ENCODE data around the gene PTPN1.
"Not testable (repeated sequence)": the region's sequence is repeated elsewhere in the genome, so short reads cannot be mapped to it uniquely, and the experiment has no call there.

PTPN1 gene

DNA sequence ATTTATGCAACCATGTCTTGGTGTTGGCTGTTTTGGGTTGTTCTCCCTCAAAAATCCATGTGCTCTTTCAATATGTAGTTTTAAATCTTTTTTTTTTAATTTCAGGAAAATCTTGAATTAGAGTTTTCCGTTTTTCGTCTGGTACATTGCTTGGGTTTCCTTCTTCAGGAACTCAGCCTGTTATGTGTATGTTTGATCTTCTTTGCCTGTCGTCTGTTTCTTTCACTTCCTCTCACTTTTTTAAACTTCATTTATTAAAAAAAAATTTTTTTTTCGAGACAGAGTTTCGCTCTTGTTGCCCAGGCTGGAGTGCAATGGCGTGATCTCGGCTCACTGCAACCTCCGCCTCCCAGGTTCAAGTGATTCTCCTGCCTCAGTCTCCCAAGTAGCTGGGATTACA lies 29.6 kb downstream of the PTPN1 start:
- not testable (repeated sequence) for DNase-seq (ENCODE audit: insufficient read length, low spot score); FAIRE-seq
- peak; percentile 89 for TF ChIP-seq SPI1 (IDR thresholded peaks at IDR 0.05; ENCODE audit: low read depth, low read length)

- FAIRE-seq (peak; percentile 63), DNase-seq (ENCODE audit: insufficient read length, low spot score) (no peak)
- TF ChIP-seq POLR2AphosphoS5 (IDR thresholded peaks at IDR 0.05; ENCODE audit: low read depth, low read length) (peak; percentile 48; the same call in 1 of the 2 replicates), POU2F2 (IDR thresholded peaks at IDR 0.05; ENCODE audit: low read depth, low read length) (no peak)
Measured at GRCh38 chr20:50540620-50541605, 30.7 kb downstream of the PTPN1 start.

DNA sequence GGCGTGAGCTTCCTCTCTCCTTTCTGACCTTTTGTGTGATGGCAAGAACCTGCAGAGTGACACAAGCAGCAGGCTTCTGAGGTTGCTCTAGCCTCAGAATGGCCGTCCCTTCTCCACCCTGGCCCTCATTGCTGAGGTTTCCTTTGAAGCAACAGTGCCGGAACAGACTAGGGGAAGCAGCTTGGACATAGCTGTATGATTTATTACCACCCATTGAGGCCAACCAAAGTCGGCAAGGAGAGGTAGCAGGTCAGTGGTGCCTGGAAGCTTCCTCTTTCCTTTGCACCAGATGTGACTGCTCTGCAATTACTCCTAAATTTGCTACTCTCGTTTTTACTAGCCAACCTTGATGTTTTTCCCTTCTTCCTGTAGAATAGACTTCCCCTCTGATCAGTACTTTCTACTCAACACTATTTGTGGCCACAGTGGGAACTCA lies 31.4 kb downstream of the PTPN1 start:
- TF ChIP-seq SPI1 (IDR thresholded peaks at IDR 0.05; ENCODE audit: low read depth, low read length) = peak; percentile 57; the same call in 1 of the 2 replicates
- TF ChIP-seq POLR2A (IDR thresholded peaks at IDR 0.05; ENCODE audit: low read depth, low read length) = no peak
- DNase-seq (ENCODE audit: insufficient read length, low spot score) = no peak
- peak; percentile 92 for FAIRE-seq

GRCh38 chr20:50543326-50543725 lies 33.1 kb downstream of the PTPN1 start:
- FAIRE-seq (peak; percentile 23), DNase-seq (ENCODE audit: insufficient read length, low spot score) (no peak)
- TF ChIP-seq POLR2AphosphoS5 (IDR thresholded peaks at IDR 0.05; ENCODE audit: low read depth, low read length) (no peak), POU2F2 (IDR thresholded peaks at IDR 0.05; ENCODE audit: low read depth, low read length) (no peak), SPI1 (IDR thresholded peaks at IDR 0.05; ENCODE audit: low read depth, low read length) (no peak), PAX5 (IDR thresholded peaks at IDR 0.05; ENCODE audit: insufficient read depth, low read length, severe bottlenecking) (no peak), TAF1 (IDR thresholded peaks at IDR 0.05; ENCODE audit: low read depth, low read length) (no peak), POLR2A (IDR thresholded peaks at IDR 0.05; ENCODE audit: low read depth, low read length) (no peak)

DNA sequence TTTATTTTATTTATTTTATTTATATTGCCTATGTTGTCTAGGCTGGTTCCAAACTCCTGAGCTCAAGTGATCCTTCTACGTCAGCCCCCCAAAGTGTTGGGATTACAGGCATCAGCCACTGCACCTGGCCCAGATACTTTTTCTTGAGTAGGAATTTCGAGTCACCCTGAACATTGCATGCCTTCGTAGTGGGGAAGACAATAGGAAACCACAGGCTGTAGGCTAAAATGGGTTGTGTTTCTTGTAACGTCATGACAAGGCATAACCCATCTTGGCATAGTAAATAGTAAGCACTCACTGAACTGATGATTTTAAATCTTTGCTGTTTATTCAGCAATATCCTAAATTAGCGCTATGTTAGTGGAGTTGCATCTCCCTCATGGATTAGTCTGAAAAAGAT lies 34.9 kb downstream of the PTPN1 start:
- FAIRE-seq = no peak
- TF ChIP-seq PAX5 (IDR thresholded peaks at IDR 0.05; ENCODE audit: insufficient read depth, low read length, severe bottlenecking) = no peak

DNA sequence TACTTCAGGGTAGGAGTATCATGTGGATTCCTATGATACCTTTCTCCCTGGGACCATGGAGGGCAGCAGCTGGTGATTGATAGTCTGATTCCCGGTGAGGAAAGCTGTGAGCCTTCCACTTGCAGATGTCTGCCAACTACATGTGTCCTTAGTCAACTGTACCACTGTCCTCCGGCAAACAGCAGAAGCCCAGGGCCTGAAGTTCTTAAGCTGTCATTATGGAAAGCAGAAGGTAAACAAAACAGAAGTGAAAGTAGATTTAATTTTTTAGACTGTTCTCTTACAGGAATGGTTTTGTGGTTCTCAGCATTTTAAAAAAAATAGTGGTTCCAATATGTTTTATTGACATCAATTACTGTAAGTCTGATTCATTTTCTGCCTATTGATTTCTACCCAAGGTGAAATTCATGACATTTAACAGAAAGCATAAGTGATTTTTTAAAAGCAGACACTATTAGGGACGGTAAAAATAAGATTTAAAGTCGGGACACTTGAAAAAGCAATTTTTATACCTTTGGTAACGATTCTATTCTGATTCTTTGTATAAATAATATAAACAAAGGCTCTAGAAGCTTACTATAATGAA lies 36.6 kb downstream of the PTPN1 start:
- DNase-seq (ENCODE audit: insufficient read length, low spot score) = no peak
- no peak for FAIRE-seq
- no peak for TF ChIP-seq POLR2A (IDR thresholded peaks at IDR 0.05; ENCODE audit: low read depth, low read length)
- no peak for TF ChIP-seq POU2F2 (IDR thresholded peaks at IDR 0.05; ENCODE audit: low read depth, low read length)
- no peak for TF ChIP-seq POLR2AphosphoS5 (IDR thresholded peaks at IDR 0.05; ENCODE audit: low read depth, low read length)
- TF ChIP-seq TAF1 (IDR thresholded peaks at IDR 0.05; ENCODE audit: low read depth, low read length) = no peak
- TF ChIP-seq SPI1 (IDR thresholded peaks at IDR 0.05; ENCODE audit: low read depth, low read length) = peak; percentile 78
- no peak for TF ChIP-seq PAX5 (IDR thresholded peaks at IDR 0.05; ENCODE audit: insufficient read depth, low read length, severe bottlenecking)

More for the DNA sequence above, 34.9 kb downstream of the PTPN1 start:
- no peak for DNase-seq (ENCODE audit: insufficient read length, low spot score)

DNA sequence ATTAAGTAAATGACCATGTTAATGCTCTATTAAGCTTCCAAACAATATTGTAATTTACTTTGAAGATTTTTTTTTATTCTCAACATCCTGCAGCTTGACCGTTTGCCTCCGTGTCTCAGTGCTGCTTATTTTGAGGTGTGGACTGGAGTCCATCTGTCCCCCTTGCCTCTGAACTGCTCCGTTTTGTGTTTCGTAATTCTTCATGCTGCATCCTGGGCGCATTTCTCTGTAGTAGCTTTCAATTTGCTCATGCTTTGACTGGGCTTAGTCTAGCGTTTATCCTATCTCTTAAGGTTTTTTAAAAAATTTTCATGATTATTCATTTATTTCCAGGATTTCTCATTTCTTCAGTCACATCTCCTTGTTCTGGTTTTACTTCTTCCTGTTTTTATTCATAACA lies 37.8 kb downstream of the PTPN1 start:
- FAIRE-seq = no peak
- DNase-seq (ENCODE audit: insufficient read length, low spot score) = no peak
- TF ChIP-seq PAX5 (IDR thresholded peaks at IDR 0.05; ENCODE audit: insufficient read depth, low read length, severe bottlenecking) (no peak), POLR2AphosphoS5 (IDR thresholded peaks at IDR 0.05; ENCODE audit: low read depth, low read length) (no peak), POU2F2 (IDR thresholded peaks at IDR 0.05; ENCODE audit: low read depth, low read length) (no peak), POLR2A (IDR thresholded peaks at IDR 0.05; ENCODE audit: low read depth, low read length) (no peak), SPI1 (IDR thresholded peaks at IDR 0.05; ENCODE audit: low read depth, low read length) (no peak), TAF1 (IDR thresholded peaks at IDR 0.05; ENCODE audit: low read depth, low read length) (no peak)

- DNase-seq (ENCODE audit: insufficient read length, low spot score) (no peak), FAIRE-seq (no peak)
Measured at GRCh38 chr20:50548396-50548795, 38.2 kb downstream of the PTPN1 start.

GRCh38 chr20:50550531-50550930 lies 40.3 kb downstream of the PTPN1 start:
- TF ChIP-seq TAF1 (IDR thresholded peaks at IDR 0.05; ENCODE audit: low read depth, low read length) (no peak), SPI1 (IDR thresholded peaks at IDR 0.05; ENCODE audit: low read depth, low read length) (no peak), POLR2AphosphoS5 (IDR thresholded peaks at IDR 0.05; ENCODE audit: low read depth, low read length) (no peak)
- DNase-seq (ENCODE audit: insufficient read length, low spot score) (no peak), FAIRE-seq (no peak)

More at GRCh38 chr20:50548396-50548795, 38.2 kb downstream of the PTPN1 start:
- TF ChIP-seq POLR2AphosphoS5 (IDR thresholded peaks at IDR 0.05; ENCODE audit: low read depth, low read length) = no peak
- TF ChIP-seq SPI1 (IDR thresholded peaks at IDR 0.05; ENCODE audit: low read depth, low read length) = no peak
- no peak for TF ChIP-seq TAF1 (IDR thresholded peaks at IDR 0.05; ENCODE audit: low read depth, low read length)
- TF ChIP-seq PAX5 (IDR thresholded peaks at IDR 0.05; ENCODE audit: insufficient read depth, low read length, severe bottlenecking) = no peak
- no peak for TF ChIP-seq POU2F2 (IDR thresholded peaks at IDR 0.05; ENCODE audit: low read depth, low read length)
- no peak for TF ChIP-seq POLR2A (IDR thresholded peaks at IDR 0.05; ENCODE audit: low read depth, low read length)

DNA sequence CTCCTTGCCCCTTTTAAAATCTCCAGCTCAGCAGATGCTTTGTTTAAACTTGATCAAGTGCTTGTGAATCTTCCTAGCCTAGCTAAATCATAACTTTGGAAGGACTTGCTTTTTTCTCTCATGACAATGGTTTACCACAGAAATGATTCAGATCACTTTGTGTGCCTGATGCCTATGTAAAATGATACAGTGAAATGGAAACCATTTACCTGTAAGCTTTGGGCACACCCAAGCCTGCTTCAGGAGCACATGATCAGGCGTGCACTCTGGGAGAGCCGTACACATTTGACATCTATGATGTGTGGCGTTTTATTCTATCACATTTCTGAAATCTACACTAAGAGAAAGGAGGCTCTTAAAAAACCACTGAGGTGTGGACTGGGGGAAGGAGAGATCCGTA lies 41.1 kb downstream of the PTPN1 start:
- DNase-seq (ENCODE audit: insufficient read length, low spot score) = no peak
- FAIRE-seq = no peak
- TF ChIP-seq TAF1 (IDR thresholded peaks at IDR 0.05; ENCODE audit: low read depth, low read length) = no peak
